AG09309 (cell line): Measurements from ENCODE around the gene GTPBP4.

ENCODE experiments used
- DNase-seq: peaks from one replicate; pipeline ENCODE4 v3.0.0-alpha.2; 2010; ENCODE audit warnings: low read depth
- H3K4me3 ChIP-seq: 2 replicates; pipeline ENCODE4 v1.5.1; 2011; ENCODE audit warnings: mild to moderate bottlenecking, low read depth, low read length, moderate library complexity; ENCODE audit not compliant: control insufficient read depth
- TF ChIP-seq, protein P1 (sequence below): IDR thresholded peaks from 2 replicates; pipeline ENCODE4 v1.5.1; 2011; ENCODE audit warnings: mild to moderate bottlenecking, low read depth, low read length, inconsistent platforms; ENCODE audit not compliant: insufficient read depth, control insufficient read depth; ENCODE audit errors: missing control alignments

Gene GTPBP4

DNA sequence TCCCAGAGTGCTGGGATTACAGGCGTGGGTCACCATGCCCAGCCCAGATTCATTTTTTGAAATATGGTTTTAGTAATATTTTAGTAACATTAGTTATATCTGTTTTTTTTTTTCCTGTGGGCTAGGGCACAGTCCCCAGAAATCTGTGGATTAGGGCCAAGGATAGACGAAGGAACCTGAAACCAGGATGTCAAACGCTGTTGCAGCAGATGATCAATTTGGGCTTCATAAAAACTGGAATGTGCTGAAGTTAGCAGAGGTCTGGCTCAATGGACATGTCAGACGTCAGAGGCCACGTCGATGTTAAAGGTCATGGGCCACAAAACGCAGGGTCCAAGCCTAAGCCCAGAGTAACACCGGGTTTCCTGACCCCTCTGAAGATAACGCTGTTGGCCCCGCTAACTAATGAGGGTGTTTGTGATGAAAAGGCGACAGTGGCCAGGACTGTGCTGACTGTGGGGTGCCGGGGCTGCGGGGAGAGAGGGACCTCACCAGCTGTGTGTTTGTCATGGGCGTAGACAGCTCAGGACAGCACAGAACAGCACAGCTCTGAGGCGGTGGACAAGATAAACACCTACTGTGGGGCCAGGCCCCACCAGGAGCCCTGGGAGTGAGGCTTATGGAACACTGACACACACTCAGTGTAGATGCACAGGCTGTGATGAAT is 23.8 kb upstream of the GTPBP4 start:
- TF ChIP-seq, protein P1, sequence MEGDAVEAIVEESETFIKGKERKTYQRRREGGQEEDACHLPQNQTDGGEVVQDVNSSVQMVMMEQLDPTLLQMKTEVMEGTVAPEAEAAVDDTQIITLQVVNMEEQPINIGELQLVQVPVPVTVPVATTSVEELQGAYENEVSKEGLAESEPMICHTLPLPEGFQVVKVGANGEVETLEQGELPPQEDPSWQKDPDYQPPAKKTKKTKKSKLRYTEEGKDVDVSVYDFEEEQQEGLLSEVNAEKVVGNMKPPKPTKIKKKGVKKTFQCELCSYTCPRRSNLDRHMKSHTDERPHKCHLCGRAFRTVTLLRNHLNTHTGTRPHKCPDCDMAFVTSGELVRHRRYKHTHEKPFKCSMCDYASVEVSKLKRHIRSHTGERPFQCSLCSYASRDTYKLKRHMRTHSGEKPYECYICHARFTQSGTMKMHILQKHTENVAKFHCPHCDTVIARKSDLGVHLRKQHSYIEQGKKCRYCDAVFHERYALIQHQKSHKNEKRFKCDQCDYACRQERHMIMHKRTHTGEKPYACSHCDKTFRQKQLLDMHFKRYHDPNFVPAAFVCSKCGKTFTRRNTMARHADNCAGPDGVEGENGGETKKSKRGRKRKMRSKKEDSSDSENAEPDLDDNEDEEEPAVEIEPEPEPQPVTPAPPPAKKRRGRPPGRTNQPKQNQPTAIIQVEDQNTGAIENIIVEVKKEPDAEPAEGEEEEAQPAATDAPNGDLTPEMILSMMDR: no peak
- no peak overlapping the region for H3K4me3 ChIP-seq
- no peak for DNase-seq

DNA sequence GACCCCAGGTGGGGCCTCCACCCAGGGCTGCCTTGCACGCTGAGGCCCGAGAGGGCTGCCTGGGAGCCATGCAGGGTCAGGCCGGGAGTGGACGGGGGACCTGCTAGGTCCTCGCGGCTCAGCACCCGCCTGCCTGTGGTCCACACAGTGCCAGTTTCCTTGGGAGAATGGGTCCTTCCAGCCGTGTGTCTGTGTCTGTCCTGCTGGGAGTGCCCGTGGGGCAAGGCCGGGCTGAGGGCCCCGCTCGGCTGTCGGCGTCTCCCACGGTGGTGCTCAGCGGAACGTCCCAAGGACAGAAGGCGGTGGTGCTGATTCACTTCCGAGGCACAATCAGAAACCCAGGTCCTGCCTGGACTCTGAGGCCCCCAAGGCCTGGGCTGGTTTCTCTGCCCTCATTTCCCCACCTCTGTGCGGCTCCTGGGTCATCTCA is 23.2 kb upstream of the GTPBP4 start:
- H3K4me3 ChIP-seq: no peak overlapping the region
- no peak for DNase-seq
- TF ChIP-seq, protein P1: no peak

DNA sequence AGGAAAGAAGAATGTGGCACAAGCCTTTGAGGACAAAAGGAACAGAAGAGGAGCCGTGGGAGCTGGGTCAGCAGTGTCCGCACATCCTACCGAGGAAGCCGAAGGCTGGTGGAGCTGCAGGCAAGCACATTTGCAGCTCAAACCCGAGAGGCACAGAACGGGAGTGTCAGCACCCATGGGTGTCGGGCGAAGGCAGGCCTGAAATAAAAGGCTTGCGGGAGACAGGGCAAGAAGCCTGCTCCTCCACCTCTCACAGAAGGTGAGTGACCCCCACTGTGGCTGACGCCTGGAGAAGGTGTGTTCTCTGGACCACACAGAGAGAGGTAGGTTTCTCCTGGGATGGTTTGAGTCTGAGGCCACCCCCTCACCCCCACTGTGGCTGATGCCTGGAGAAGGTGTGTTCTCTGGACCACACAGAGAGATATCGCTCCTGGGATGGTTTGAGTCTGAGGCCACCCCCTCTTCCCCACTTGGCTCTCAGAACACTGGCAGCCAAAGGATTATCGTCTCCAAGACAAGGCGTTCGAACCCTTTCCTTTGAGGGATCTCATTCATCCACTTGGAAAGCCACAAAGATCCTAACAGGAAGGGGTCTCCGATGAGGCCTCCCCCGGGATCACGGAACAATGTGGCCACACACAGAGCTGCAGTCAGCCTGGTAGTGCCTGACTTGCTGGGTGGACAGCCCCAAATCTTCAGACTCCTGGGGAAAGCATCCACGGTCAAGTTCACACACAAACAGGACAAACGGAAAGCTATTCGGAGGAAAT is 21.6 kb upstream of the GTPBP4 start:
- no peak overlapping the region for H3K4me3 ChIP-seq
- no peak for DNase-seq
- TF ChIP-seq, protein P1: no peak

DNA sequence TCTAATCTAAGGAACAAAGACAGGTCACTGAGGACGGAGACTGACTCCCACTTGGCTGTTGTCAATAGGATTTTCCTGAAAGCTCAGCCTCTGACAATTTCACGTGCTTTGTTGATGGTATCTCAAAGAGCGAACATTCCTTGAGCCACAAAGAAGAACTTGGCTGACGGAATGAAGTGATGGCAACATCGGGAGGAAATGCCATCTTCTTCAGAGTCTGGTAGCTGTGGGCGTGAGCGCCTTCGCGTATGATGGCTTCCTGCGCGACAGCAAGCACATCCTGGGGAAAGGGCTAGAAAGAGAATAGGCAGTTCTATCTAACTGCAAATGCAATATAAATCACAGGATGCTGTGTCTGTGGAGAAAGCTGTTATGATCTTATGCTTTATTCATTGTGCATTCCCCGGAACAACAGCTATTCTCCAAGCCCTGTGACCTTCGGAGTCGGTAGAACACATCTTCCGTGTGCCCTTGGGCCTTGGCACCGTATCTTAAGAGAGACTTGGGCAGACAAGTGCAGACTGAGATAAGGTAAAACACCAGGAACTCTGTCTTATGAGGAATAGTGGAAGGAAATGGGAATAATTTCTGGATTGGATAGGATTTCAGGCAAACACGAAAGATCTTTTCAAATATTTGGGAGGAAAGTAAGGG is 19.6 kb upstream of the GTPBP4 start:
- DNase-seq: no peak
- H3K4me3 ChIP-seq: no peak overlapping the region
- TF ChIP-seq, protein P1: no peak

DNA sequence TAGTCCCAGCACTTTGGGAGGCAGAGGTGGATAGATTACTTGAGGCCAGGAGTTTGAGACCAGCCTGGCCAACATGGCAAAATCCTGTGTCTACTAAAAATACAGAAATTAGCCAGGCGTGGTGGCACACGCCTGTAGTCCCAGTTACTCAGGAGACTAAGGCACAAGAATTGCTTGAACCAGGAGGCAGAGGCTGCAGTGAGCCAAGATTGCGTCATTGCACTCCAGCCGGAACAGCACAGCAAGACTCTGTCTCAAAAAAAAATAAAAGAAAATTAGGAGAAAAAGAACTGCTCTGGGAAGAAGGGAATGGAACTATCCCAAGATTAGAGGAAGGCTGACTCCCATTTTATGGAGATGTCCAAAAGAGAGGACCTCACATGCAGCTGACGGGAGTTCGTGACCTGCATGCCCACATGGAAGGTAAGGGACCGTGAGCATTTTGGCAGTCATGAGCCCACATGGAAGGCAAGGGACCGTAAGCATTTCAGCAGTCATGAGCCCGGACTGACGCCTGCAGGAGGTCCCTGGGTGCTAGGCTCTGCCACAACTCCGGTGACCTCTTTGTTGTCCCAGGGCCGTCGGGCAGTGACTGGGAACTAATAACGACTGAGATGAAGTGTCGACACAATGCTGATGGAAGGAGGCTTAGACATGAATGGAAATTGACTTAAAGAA is 18.6 kb upstream of the GTPBP4 start:
- no peak for DNase-seq
- TF ChIP-seq, protein P1: no peak
- no peak overlapping the region for H3K4me3 ChIP-seq

DNA sequence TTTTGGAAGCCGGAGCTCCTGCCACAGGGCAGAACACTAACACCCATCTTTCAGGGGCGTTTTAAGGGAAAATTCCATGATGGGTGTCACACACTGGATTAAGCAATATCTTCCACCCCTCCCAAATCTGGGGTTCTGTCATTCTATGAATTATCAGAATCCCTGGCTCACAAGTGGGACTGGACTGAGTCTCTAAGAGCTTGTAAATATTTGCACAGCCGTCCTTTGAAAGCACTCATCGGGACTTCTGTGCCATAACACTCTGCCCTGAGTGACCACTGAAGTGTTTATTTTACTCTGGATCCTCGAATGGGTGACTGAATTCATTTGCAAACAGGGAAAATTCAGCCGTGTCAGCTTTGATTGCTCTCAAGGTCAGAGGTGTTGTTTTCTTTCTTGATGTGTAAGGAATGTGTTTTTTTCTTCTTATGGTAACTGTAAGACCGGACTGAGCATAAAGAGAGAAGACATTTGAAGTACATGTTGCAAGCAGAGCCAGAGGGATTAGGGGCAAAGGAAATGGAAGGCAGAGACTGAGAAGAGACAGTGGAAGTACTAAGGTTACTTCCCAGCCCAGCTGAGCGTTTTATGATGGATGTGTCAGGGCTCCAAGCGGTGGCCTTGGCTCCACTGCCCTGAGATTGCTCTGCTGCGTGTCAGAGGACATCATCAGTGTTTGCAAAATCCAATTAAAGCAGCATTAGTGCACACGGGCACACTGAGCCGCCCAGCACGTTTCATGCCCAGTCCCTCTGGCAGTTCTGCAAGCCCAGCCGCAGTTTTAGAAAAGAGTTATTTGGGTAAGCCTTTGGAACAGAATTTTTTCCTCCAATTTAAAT is 17.7 kb upstream of the GTPBP4 start:
- DNase-seq: no peak
- H3K4me3 ChIP-seq: no peak overlapping the region
- TF ChIP-seq, protein P1: no peak
